Stimulated activated CD4-positive, alpha-beta T cell treated with anti-CD3 and anti-CD28 coated beads, Interleukin-12 subunit alpha, Interleukin-12 subunit beta, amount 100 ng/mL, for 48 hours (primary cell): Measurements from ENCODE around the gene ZNF844.
"Not testable (repeated sequence)": the region's sequence is repeated elsewhere in the genome, so short reads cannot be mapped to it uniquely, and the experiment has no call there.

Source experiments
- DNase-seq, 3 donors: peaks; one replicate each; pipeline ENCODE4 v3.0.0-alpha.2; 2020; ENCODE audit warnings: low read depth in 2 of 3, low spot score in 1 of 3

The ZNF844 gene

GRCh38 chr19:12092065-12092867 is 27.7 kb downstream of the ZNF844 start:
- peak; percentile 48 to 73 (median 70) for DNase-seq

- DNase-seq, result no peak
These were observed 28.4 kb downstream of the ZNF844 start for GRCh38 chr19:12092956-12093355.

GRCh38 chr19:12093777-12094176 is 29.2 kb downstream of the ZNF844 start:
- no peak for DNase-seq

GRCh38 chr19:12095111-12095790 is 30.7 kb downstream of the ZNF844 start:
- DNase-seq, result no peak

- DNase-seq, result no peak
These were observed 33.5 kb downstream of the ZNF844 start for GRCh38 chr19:12098040-12098439.

GRCh38 chr19:12103909-12104308 is 39.4 kb downstream of the ZNF844 start:
- not testable (repeated sequence) for DNase-seq

- no peak for DNase-seq
These were observed 46.6 kb downstream of the ZNF844 start for GRCh38 chr19:12111176-12111575.

- no peak for DNase-seq
These were observed 47.6 kb downstream of the ZNF844 start for GRCh38 chr19:12111943-12112637.

GRCh38 chr19:12112701-12113100 is 48.2 kb downstream of the ZNF844 start:
- peak in 2 of 3 donors; percentile 12 to 20 for DNase-seq

GRCh38 chr19:12113121-12113520 is 48.6 kb downstream of the ZNF844 start:
- no peak for DNase-seq

GRCh38 chr19:12117201-12117970 is 52.9 kb downstream of the ZNF844 start:
- no peak for DNase-seq

- no peak for DNase-seq
These were observed 62.2 kb downstream of the ZNF844 start for GRCh38 chr19:12126707-12127106.
